Omental fat pad (tissue), 4 donors: ENCODE results near the gene NPBWR2. TPM values are rescaled to one million over a fixed set of nuclear protein-coding genes. Genes with fewer than 3 reads are reported as not detected.
"Not testable (repeated sequence)": the region's sequence is repeated elsewhere in the genome, so short reads cannot be mapped to it uniquely, and the experiment has no call there.

Experiments
- ATAC-seq: fragments of 150-250 bp; one replicate; pipeline ENCODE4 v1.9.1; 2016; ENCODE audit warnings: mild to moderate bottlenecking, moderate library complexity; ENCODE audit not compliant: low FRiP score
- DNase-seq: peaks from one replicate; pipeline ENCODE4 v3.0.0-alpha.2; 2019; ENCODE audit warnings: low spot score
- CTCF ChIP-seq, 3 donors: fragments of 450-650 bp; IDR thresholded peaks; one replicate each; pipeline ENCODE4 v1.5.1; 2016 to 2017; ENCODE audit warnings: antibody characterized with exemption in 3 of 3, mild to moderate bottlenecking in 3 of 3, moderate library complexity in 2 of 3
- total RNA-seq, 4 donors: library from RNA; depleted of rRNA; stranded (reverse); fragments of >200 nt; gene quantifications; one replicate each; pipeline ENCODE4 v1.1.0, GENCODE V29; 2016

NPBWR2 gene
- total RNA-seq, 4 donors from 2014 or later, result not detected

GRCh38 chr20:64119681-64120341 lies 12.4 kb upstream of the NPBWR2 start:
- TF ChIP-seq CTCF (IDR thresholded peaks at IDR 0.05), result no peak
- peak; percentile 30 for ATAC-seq
- peak; percentile 21 for DNase-seq

GRCh38 chr20:64119301-64119680 lies 11.9 kb upstream of the NPBWR2 start:
- ATAC-seq, result no peak
- no peak for TF ChIP-seq CTCF (IDR thresholded peaks at IDR 0.05)
- DNase-seq, result no peak

GRCh38 chr20:64117432-64117777 lies 10.0 kb upstream of the NPBWR2 start:
- ATAC-seq, DNase-seq: not testable (repeated sequence)

GRCh38 chr20:64116541-64117431 lies 9.4 kb upstream of the NPBWR2 start:
- TF ChIP-seq CTCF (IDR thresholded peaks at IDR 0.05), result no peak
- ATAC-seq, result no peak
- peak; percentile 10 for DNase-seq

GRCh38 chr20:64116016-64116415 lies 8.7 kb upstream of the NPBWR2 start:
- ATAC-seq (no peak), DNase-seq (peak; percentile 13)
- TF ChIP-seq CTCF (IDR thresholded peaks at IDR 0.05), result no peak

- DNase-seq (no peak), ATAC-seq (no peak)
- no peak for TF ChIP-seq CTCF (IDR thresholded peaks at IDR 0.05)
Observed at GRCh38 chr20:64115171-64115911, 8.0 kb upstream of the NPBWR2 start.

- ATAC-seq, result no peak
- no peak for TF ChIP-seq CTCF (IDR thresholded peaks at IDR 0.05)
- DNase-seq, result peak; percentile 14
Observed at GRCh38 chr20:64114356-64114971, 7.1 kb upstream of the NPBWR2 start.
